ENCODE data around the gene SCUBE3. TPM values are rescaled to one million over a fixed set of nuclear protein-coding genes. Genes with fewer than 3 reads are reported as not detected.

The SCUBE3 gene
- total and polyA plus RNA-seq, 10 donors: 0.03 to 0.43 (median 0.11) TPM; not detected in 1

DNA sequence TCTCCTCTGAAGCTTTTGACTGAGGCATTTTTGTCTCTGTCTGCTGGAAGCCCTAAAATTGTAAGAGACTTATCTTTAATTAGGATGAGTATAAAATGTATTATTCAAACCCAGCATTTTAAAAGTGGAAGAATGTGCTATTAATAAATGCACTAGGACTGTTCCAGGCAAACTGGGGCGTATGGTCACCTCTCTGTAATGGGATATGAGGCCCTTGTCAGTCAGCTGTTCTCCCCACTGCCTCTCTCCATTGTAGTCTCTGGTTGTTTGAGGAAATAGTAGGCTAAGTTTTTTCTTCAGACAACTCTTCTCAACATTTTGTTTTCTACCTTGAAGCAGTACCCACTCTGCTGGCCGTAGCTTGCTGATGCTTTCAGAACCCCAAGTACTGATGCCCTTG, 69.6 kb downstream of the SCUBE3 start:
- H3K4me3 ChIP-seq: no peak overlapping the region
- H3K4me1 ChIP-seq: peaks cover 0 to 3% (median 0%) of the 10 kb centered on the region in 6 donors
- H3K27ac ChIP-seq: no peak overlapping the region
- H3K9me3 ChIP-seq: no peaks in the 10 kb centered on the region
- DNase-seq: no peak
- 66 to 99% (median 94%) methylated on average over 2 of the region's 2 CpGs for WGBS, 5 donors
- intact Hi-C loops (cut with DNase I; ENCODE audit: low total_unique reads): no loop called here
- peaks cover 2 to 82% (median 72%) of the 10 kb centered on the region in 6 donors for H3K36me3 ChIP-seq
- TF ChIP-seq CTCF (IDR thresholded peaks at IDR 0.05 in 8 of 11, conservative IDR thresholded peaks at IDR 0.05 in 3 of 11) (no peak), POLR2A (IDR thresholded peaks at IDR 0.05) (no peak), POLR2AphosphoS5 (IDR thresholded peaks at IDR 0.05) (no peak)
- no peaks in the 10 kb centered on the region for H3K27me3 ChIP-seq (replicated peaks in 1 of 7)

GRCh38 chr6:35287671-35288396, 74.1 kb downstream of the SCUBE3 start:
- WGBS, 5 donors: 91 to 98% (median 95%) methylated on average over 6 to 12 of the region's 12 CpGs
- H3K4me3 ChIP-seq: no peak overlapping the region
- H3K27ac ChIP-seq: no peak overlapping the region
- TF ChIP-seq POLR2AphosphoS5 (IDR thresholded peaks at IDR 0.05) (peak in 2 of 3 donors; percentile 25 to 42), POLR2A (IDR thresholded peaks at IDR 0.05) (no peak)
- no peak for DNase-seq
- intact Hi-C loops (cut with DNase I; ENCODE audit: low total_unique reads): no loop called here
- no peaks in the 10 kb centered on the region for H3K4me1 ChIP-seq
- peaks cover 6 to 100% (median 98%) of the 10 kb centered on the region in 6 donors for H3K36me3 ChIP-seq
- H3K27me3 ChIP-seq (replicated peaks in 1 of 7): no peaks in the 10 kb centered on the region
- no peaks in the 10 kb centered on the region for H3K9me3 ChIP-seq

- Histone ChIP-seq H3K4me3 (no peak overlapping the region), H3K36me3 (peaks cover 6 to 100% (median 97%) of the 10 kb centered on the region in 6 donors), H3K4me1 (no peaks in the 10 kb centered on the region), H3K9me3 (no peaks in the 10 kb centered on the region), H3K27me3 (replicated peaks in 1 of 7) (no peaks in the 10 kb centered on the region), H3K27ac (no peak overlapping the region)
- no peak for DNase-seq
- WGBS, 5 donors: 72 to 75% (median 74%) methylated on average over 4 of the region's 4 CpGs
- intact Hi-C loops (cut with DNase I; ENCODE audit: low total_unique reads): no loop called here
- no peak for TF ChIP-seq CTCF (IDR thresholded peaks at IDR 0.05 in 8 of 11, conservative IDR thresholded peaks at IDR 0.05 in 3 of 11)
- TF ChIP-seq POLR2A (IDR thresholded peaks at IDR 0.05): no peak
- no peak for TF ChIP-seq POLR2AphosphoS5 (IDR thresholded peaks at IDR 0.05)
Measured at GRCh38 chr6:35288834-35289233, 75.1 kb downstream of the SCUBE3 start.

- Histone ChIP-seq H3K27me3 (replicated peaks in 1 of 7) (no peaks in the 10 kb centered on the region), H3K9me3 (no peaks in the 10 kb centered on the region), H3K36me3 (peaks cover 9 to 100% (median 92%) of the 10 kb centered on the region in 6 donors), H3K4me3 (no peak overlapping the region), H3K27ac (no peak overlapping the region), H3K4me1 (peaks cover 0 to 6% (median 0%) of the 10 kb centered on the region in 6 donors)
- intact Hi-C loops (cut with DNase I; ENCODE audit: low total_unique reads): no loop called here
- 94 to 98% (median 96%) methylated on average over 9 to 13 of the region's 13 CpGs for WGBS, 5 donors
- peak in 1 of 3 donors; percentile 49 for TF ChIP-seq POLR2AphosphoS5 (IDR thresholded peaks at IDR 0.05)
- TF ChIP-seq POLR2A (IDR thresholded peaks at IDR 0.05): no peak
- TF ChIP-seq CTCF (IDR thresholded peaks at IDR 0.05 in 8 of 11, conservative IDR thresholded peaks at IDR 0.05 in 3 of 11): no peak
- DNase-seq: no peak
Measured at GRCh38 chr6:35291491-35291890, 77.7 kb downstream of the SCUBE3 start.
